GM13976 (cell line): Measurements from ENCODE around the gene DNAH12.
"Not testable (repeated sequence)": the region's sequence is repeated elsewhere in the genome, so short reads cannot be mapped to it uniquely, and the experiment has no call there.

Experiments used
- DNase-seq: peaks from one replicate; pipeline ENCODE4 v3.0.0; 2012; ENCODE audit warnings: low spot score
- CTCF ChIP-seq: IDR thresholded peaks from 2 replicates; pipeline ENCODE4 v1.5.1; 2012; ENCODE audit warnings: borderline replicate concordance, mild to moderate bottlenecking; ENCODE audit not compliant: insufficient read depth; ENCODE audit errors: extremely low read depth, missing control alignments, control extremely low read depth
- in situ Hi-C: fragments of 300-500 bp; cut with MboI; formaldehyde crosslinking; loops from one replicate; pipeline ENCODE4 v1.12.0; 2022; ENCODE audit warnings: low sequenced_read_pairs, mixed read lengths, inconsistent platforms; ENCODE audit not compliant: unreplicated experiment

DNAH12 gene

GRCh38 chr3:57309769-57310360, 234.3 kb downstream of the DNAH12 start:
- no peak for DNase-seq
- no peak for TF ChIP-seq CTCF
- in situ Hi-C loops, result no loop called here

GRCh38 chr3:57303520-57303919, 240.6 kb downstream of the DNAH12 start:
- DNase-seq, in situ Hi-C loops: not testable (repeated sequence)

GRCh38 chr3:57298041-57298440, 246.1 kb downstream of the DNAH12 start:
- no peak for DNase-seq
- TF ChIP-seq CTCF, result no peak
- in situ Hi-C loops, result no loop called here

GRCh38 chr3:57292897-57293526, 251.1 kb downstream of the DNAH12 start:
- no peak for DNase-seq
- no peak for TF ChIP-seq CTCF
- in situ Hi-C loops, result no loop called here

GRCh38 chr3:57292159-57292896, 251.8 kb downstream of the DNAH12 start, which contains the start of gene ASB14:
Gene ASB14, minus strand, starts transcription at chr3:57292685. Its CDS starts 652 bp downstream, at chr3:57292033.
- in situ Hi-C loops, result no loop called here
- DNase-seq, result no peak
- TF ChIP-seq CTCF, result no peak

GRCh38 chr3:57288403-57288802, 255.7 kb downstream of the DNAH12 start:
- DNase-seq, result no peak
- in situ Hi-C loops, result no loop called here

More at GRCh38 chr3:57288403-57288802, 255.7 kb downstream of the DNAH12 start:
- TF ChIP-seq CTCF, result no peak
